Tibial nerve (tissue), 4 donors: ENCODE measurements around the gene C7orf33.

ENCODE experiments used
- CTCF ChIP-seq, 5 experiments: fragments of 200-600 bp in 3 of 5; fragments of 450-650 bp in 2 of 5; sonication (generic) in 3 of 5; IDR thresholded peaks; one replicate each; pipeline ENCODE4 v1.5.1; 2016 to 2019; ENCODE audit warnings: antibody characterized with exemption in 5 of 5, mild to moderate bottlenecking in 3 of 5, moderate library complexity in 2 of 5
- EP300 ChIP-seq, 2 donors: sonication (generic); formaldehyde crosslinking; IDR thresholded peaks; one replicate each; pipeline ENCODE4 v1.6.1; 2017; ENCODE audit warnings: antibody characterized with exemption in 2 of 2, mild to moderate bottlenecking in 1 of 2
- POLR2A ChIP-seq, 2 donors: fragments of 450-650 bp; IDR thresholded peaks; one replicate each; pipeline ENCODE4 v1.6.1; 2017; ENCODE audit warnings: antibody characterized with exemption in 2 of 2, mild to moderate bottlenecking in 2 of 2, moderate library complexity in 2 of 2

- no peak for TF ChIP-seq POLR2A (IDR thresholded peaks at IDR 0.05)
- TF ChIP-seq CTCF (IDR thresholded peaks at IDR 0.05): no peak
- TF ChIP-seq EP300 (IDR thresholded peaks at IDR 0.05): no peak
Observed at GRCh38 chr7:148652773-148653172, 62.2 kb downstream of the C7orf33 start.
